HepG2 (cell line): ENCODE results near the gene MTPN. TPM values are rescaled to one million over a fixed set of nuclear protein-coding genes. Genes with fewer than 3 reads are reported as not detected.

Experiments used
- ATAC-seq: fragments of 200-7000 bp; cut with Tn5 transposase; 3 replicates; pipeline ENCODE4 v1.9.1; 2020; ENCODE audit warnings: mild to moderate bottlenecking, moderate library complexity
- BruUV-seq: library from RNA; stranded (reverse); fragments of 400-500 nt; replicated peaks from 2 replicates; lab custom pipeline; 2021; lab: Mats Ljungman, UMichigan
- CTCF ChIA-PET: fragments of 300-600 bp; formaldehyde crosslinking; extraction: SDS; loops from one replicate; lab custom pipeline; 2021; ENCODE audit warnings: low total read pairs, inconsistent platforms, low intra/inter-chr PET ratio; lab: Yijun Ruan, JAX
- POLR2A ChIA-PET: fragments of 350-600 bp; sonication (Branson Sonifier 250); formaldehyde crosslinking; loops from one replicate; lab custom pipeline; 2020; ENCODE audit warnings: antibody characterized with exemption, inconsistent platforms; lab: Yijun Ruan, JAX
- DNase-seq: peaks from one replicate; pipeline ENCODE4 v3.0.0-alpha.2; 2015; ENCODE audit warnings: low spot score
- FAIRE-seq: peaks from 3 replicates; lab custom pipeline; 2011; peaks lifted over from hg19 to GRCh38; lab: Jason Lieb, UNC
- H2AFZ ChIP-seq: one replicate; pipeline ENCODE4 v1.6.1; 2011; ENCODE audit warnings: low read length, inconsistent platforms
- H3K27ac ChIP-seq: fragments of 300-600 bp; 3 replicates; pipeline ENCODE4 v1.8.0; 2011; ENCODE audit warnings: mixed run types, mild to moderate bottlenecking, mixed read lengths, low read length, inconsistent platforms; ENCODE audit not compliant: insufficient read depth; ENCODE audit errors: extremely low read length
- H3K27me3 ChIP-seq, 2 experiments: fragments of 200-600 bp in 1 of 2; 2 replicates in 1 of 2; 3 replicates in 1 of 2; pipeline versions ENCODE4 v1.6.0 to v1.8.0; 2011; ENCODE audit warnings: low read length in 2 of 2, mild to moderate bottlenecking in 2 of 2, moderate library complexity in 2 of 2, inconsistent platforms in 1 of 2; ENCODE audit not compliant: insufficient read depth in 2 of 2, control insufficient read depth in 1 of 2
- H3K36me3 ChIP-seq, 2 experiments: fragments of 200-600 bp in 1 of 2; replicated peaks in 1 of 2; 2 replicates in 1 of 2; 3 replicates in 1 of 2; pipeline versions ENCODE4 v1.5.1 to v1.8.0; 2011; ENCODE audit warnings: low read length in 2 of 2, inconsistent platforms in 1 of 2; ENCODE audit not compliant: insufficient read depth in 2 of 2, control insufficient read depth in 1 of 2
- H3K4me1 ChIP-seq: 2 replicates; pipeline ENCODE4 v1.5.1; 2012; ENCODE audit warnings: low read length, inconsistent platforms; ENCODE audit not compliant: insufficient read depth
- H3K4me2 ChIP-seq: 2 replicates; pipeline ENCODE4 v1.6.0; 2011; ENCODE audit warnings: low read depth, low read length, inconsistent platforms
- H3K4me3 ChIP-seq, 3 experiments: fragments of 200-600 bp in 1 of 3; sonication (generic), shearing (Covaris generic) in 1 of 3; replicated peaks in 1 of 3; 2 replicates each; pipeline ENCODE4 v1.5.1; 2011 to 2016; ENCODE audit warnings: low read length in 3 of 3, inconsistent platforms in 2 of 3, low read depth in 2 of 3, mild to moderate bottlenecking in 2 of 3, control low read depth in 1 of 3, mixed read lengths in 1 of 3; ENCODE audit not compliant: insufficient read depth in 1 of 3
- H3K79me2 ChIP-seq: one replicate; pipeline ENCODE4 v1.6.1; 2011; ENCODE audit warnings: low read length, inconsistent platforms; ENCODE audit not compliant: insufficient read depth
- H3K9ac ChIP-seq: 2 replicates; pipeline ENCODE4 v1.6.0; 2011; ENCODE audit warnings: mild to moderate bottlenecking, low read depth, low read length, inconsistent platforms; ENCODE audit not compliant: insufficient read depth
- H3K9me3 ChIP-seq: 2 replicates; pipeline ENCODE4 v1.5.1; 2012; ENCODE audit warnings: mild to moderate bottlenecking, low read length
- H4K20me1 ChIP-seq: 2 replicates; pipeline ENCODE4 v1.6.0; 2011; ENCODE audit warnings: inconsistent platforms, mild to moderate bottlenecking, low read length, moderate library complexity; ENCODE audit not compliant: insufficient read depth
- MED1 ChIP-seq: sonication (generic); formaldehyde crosslinking; IDR thresholded peaks from 2 replicates; pipeline ENCODE4 v1.4.0; 2020; ENCODE audit warnings: missing genetic modification reagents
- POLR2AphosphoS5 ChIP-seq: IDR thresholded peaks from 2 replicates; pipeline ENCODE4 v1.6.1; 2012; ENCODE audit warnings: low read depth, low read length
- RAD21 ChIP-seq: fragments of 450-650 bp; formaldehyde crosslinking; IDR thresholded peaks from 2 replicates; pipeline ENCODE4 v1.5.0; 2020; ENCODE audit warnings: mild to moderate bottlenecking
- SNAPC2 ChIP-seq: sonication (generic); formaldehyde crosslinking; IDR thresholded peaks from 2 replicates; pipeline ENCODE4 v1.8.1; 2022; ENCODE audit warnings: mild to moderate bottlenecking, missing genetic modification reagents
- ZKSCAN5 ChIP-seq: sonication (generic); formaldehyde crosslinking; IDR thresholded peaks from 2 replicates; pipeline ENCODE4 v1.5.1; 2020; ENCODE audit warnings: mild to moderate bottlenecking, missing genetic modification reagents
- ZNF678 ChIP-seq: sonication (generic); formaldehyde crosslinking; IDR thresholded peaks from 2 replicates; pipeline ENCODE4 v1.4.0; 2020; ENCODE audit warnings: mild to moderate bottlenecking, missing genetic modification reagents
- ZNF891 ChIP-seq: sonication (generic); formaldehyde crosslinking; IDR thresholded peaks from 2 replicates; pipeline ENCODE4 v1.5.0; 2020; ENCODE audit warnings: mild to moderate bottlenecking, missing genetic modification reagents
- WGBS: methylation state at CpG from one replicate; pipeline ENCODE4 v1.1.6; 2017; ENCODE audit warnings: low lambda C conversion rate; 5-methylcytosine and 5-hydroxymethylcytosine counted together
- in situ Hi-C: cut with HindIII; loops from 2 replicates; pipeline ENCODE4 v1.10.0; 2017; ENCODE audit warnings: low pct_unique_long_range_greater_than_20kb; ENCODE audit not compliant: extremely low pct_ligation_motif_present
- intact Hi-C: fragments of 100-400 bp; cut with micrococcal nuclease; formaldehyde crosslinking; loops from one replicate; pipeline ENCODE4 v1.10.0; 2022; ENCODE audit not compliant: unreplicated experiment
- polyA plus RNA-seq, 8 experiments: library from polyadenylated mRNA; depleted of rRNA in 3 of 8; stranded (reverse) in 7 of 8; unstranded in 1 of 8; fragments of >200 nt; fragmentation: Illumina TruSeq in 4 of 8; extraction: Trizol in 4 of 8; gene quantifications; 2 replicates each; pipeline versions ENCODE4 v1.2.1 to v1.2.3, GENCODE V29; 2011 to 2016; ENCODE audit warnings: low read depth in 4 of 8, missing spikeins in 1 of 8, mixed read lengths in 1 of 8; ENCODE audit not compliant: insufficient read depth in 1 of 8
- total RNA-seq, 5 experiments: library from RNA; depleted of rRNA; stranded (reverse); fragments of >200 nt; fragmentation: Illumina TruSeq; extraction: Trizol; gene quantifications; 2 replicates each; pipeline ENCODE4 v1.2.3, GENCODE V29; 2016; ENCODE audit warnings: low read depth in 1 of 5
- TF ChIP-seq, protein P1 (sequence below): sonication (generic); formaldehyde crosslinking; IDR thresholded peaks from 2 replicates; pipeline ENCODE4 v1.8.1; 2022; ENCODE audit warnings: low read depth, mild to moderate bottlenecking, missing genetic modification reagents
- TF ChIP-seq, protein P2 (sequence below): sonication (generic); formaldehyde crosslinking; IDR thresholded peaks from 2 replicates; pipeline ENCODE4 v1.5.0; 2020; ENCODE audit warnings: missing genetic modification reagents, mild to moderate bottlenecking, borderline replicate concordance
- TF ChIP-seq, protein P3 (sequence below): sonication (generic); formaldehyde crosslinking; IDR thresholded peaks from 2 replicates; pipeline ENCODE4 v1.4.0; 2020; ENCODE audit warnings: low read depth, mild to moderate bottlenecking, missing genetic modification reagents
- TF ChIP-seq, protein P4 (sequence below): sonication (generic); formaldehyde crosslinking; IDR thresholded peaks from 2 replicates; pipeline ENCODE4 v1.5.1; 2020; ENCODE audit warnings: missing genetic modification reagents, mild to moderate bottlenecking, borderline replicate concordance

MTPN gene
- total and polyA plus RNA-seq, 2 of the 13 experiments (the other 11 are each of a cell fraction or from before 2014, with no cell fraction given) = 31.1 to 71.7 TPM

DNA sequence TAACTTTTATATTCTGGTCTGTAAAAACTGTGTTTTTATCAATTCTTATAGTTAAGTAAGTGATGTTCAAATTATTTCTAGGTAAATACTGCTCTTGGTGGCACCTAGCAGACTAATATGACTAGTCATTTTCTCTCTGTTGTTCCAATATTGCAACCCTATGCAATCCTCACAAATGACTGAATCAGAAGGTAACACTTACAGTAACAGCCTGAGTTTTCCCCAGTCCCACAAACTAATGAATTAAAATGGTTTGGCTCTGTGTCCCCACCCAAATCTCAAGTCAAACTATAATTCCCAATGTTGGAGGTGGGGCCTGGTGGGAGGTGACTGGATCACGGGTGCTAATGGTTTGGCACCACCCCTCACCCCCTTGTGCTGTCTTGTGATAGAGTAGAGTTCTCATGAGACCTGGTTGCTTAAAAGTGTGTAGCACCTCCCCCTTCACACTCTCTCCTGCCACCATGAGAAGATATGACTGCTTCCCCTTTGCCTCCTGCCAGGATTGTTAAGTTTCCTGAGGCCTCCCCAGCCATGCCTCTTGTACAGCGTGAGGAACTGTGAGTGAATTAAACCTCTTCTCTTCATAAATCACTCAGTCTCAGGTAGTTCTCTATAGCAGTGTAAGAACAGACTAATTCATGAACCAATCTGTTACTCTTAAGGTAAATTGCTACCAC, 43.5 kb downstream of the MTPN start:
- Histone ChIP-seq H3K4me1 (no peaks in the 10 kb centered on the region), H3K9me3 (no peaks in the 10 kb centered on the region), H3K27me3 (no peaks in the 10 kb centered on the region), H3K4me3 (no peak overlapping the region), H3K36me3 (peaks cover 1 to 14% of the 10 kb centered on the region in 2 experiments; a peak in 3 of 5 replicates), H3K9ac (no peak overlapping the region), H3K79me2 (peaks cover 7% of the 10 kb centered on the region), H3K4me2 (no peak overlapping the region), H4K20me1 (no peaks in the 10 kb centered on the region), H2AFZ (no peak overlapping the region), H3K27ac (no peak overlapping the region)
- ATAC-seq = no peak
- no peak for TF ChIP-seq SNAPC2 (CRISPR knock-in tag)
- TF ChIP-seq, protein P1, sequence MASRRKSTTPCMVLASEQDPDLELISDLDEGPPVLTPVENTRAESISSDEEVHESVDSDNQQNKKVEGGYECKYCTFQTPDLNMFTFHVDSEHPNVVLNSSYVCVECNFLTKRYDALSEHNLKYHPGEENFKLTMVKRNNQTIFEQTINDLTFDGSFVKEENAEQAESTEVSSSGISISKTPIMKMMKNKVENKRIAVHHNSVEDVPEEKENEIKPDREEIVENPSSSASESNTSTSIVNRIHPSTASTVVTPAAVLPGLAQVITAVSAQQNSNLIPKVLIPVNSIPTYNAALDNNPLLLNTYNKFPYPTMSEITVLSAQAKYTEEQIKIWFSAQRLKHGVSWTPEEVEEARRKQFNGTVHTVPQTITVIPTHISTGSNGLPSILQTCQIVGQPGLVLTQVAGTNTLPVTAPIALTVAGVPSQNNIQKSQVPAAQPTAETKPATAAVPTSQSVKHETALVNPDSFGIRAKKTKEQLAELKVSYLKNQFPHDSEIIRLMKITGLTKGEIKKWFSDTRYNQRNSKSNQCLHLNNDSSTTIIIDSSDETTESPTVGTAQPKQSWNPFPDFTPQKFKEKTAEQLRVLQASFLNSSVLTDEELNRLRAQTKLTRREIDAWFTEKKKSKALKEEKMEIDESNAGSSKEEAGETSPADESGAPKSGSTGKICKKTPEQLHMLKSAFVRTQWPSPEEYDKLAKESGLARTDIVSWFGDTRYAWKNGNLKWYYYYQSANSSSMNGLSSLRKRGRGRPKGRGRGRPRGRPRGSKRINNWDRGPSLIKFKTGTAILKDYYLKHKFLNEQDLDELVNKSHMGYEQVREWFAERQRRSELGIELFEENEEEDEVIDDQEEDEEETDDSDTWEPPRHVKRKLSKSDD (CRISPR knock-in tag) = no peak
- intact Hi-C loops (no loop called here), in situ Hi-C loops (no loop called here)
- FAIRE-seq = no peak
- ChIA-PET POLR2A (no interaction called here), CTCF (no interaction called here)
- no TSS peak for BruUV-seq
- 97% methylated on average over 2 of the region's 2 CpGs for WGBS
- DNase-seq = no peak

DNA sequence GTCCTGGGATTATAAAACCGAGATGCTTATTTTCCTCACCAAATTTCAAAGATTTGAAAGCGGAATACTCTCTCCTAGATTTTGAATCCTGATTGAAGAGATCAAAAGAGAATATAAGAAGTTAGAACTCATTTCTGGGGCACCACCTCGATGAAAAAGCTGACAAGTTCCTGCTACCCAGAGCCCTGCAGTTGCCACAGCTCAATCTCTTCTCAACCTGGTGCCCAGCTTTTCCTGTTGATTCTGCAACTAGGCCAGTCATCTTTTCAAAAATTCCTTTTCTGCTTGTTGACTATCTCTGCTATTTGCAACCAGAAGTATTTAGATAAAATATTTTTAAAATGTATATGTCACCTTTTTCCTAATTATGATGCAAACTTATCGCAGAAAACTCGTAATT, 45.0 kb downstream of the MTPN start:
- ChIA-PET CTCF (no interaction called here), POLR2A (no interaction called here)
- no peaks in the 10 kb centered on the region for H3K27me3 ChIP-seq
- intact Hi-C loops (no loop called here), in situ Hi-C loops (no loop called here)
- WGBS = 93% methylated on average over 5 of the region's 5 CpGs
- H3K27ac ChIP-seq = no peak overlapping the region
- H3K4me1 ChIP-seq = no peaks in the 10 kb centered on the region
- peaks cover 3 to 15% of the 10 kb centered on the region in 2 experiments; a peak in 3 of 5 replicates for H3K36me3 ChIP-seq
- peaks cover 4% of the 10 kb centered on the region for H3K79me2 ChIP-seq
- ATAC-seq (no peak), DNase-seq (no peak), FAIRE-seq (no peak)
- H2AFZ ChIP-seq = no peak overlapping the region
- no peaks in the 10 kb centered on the region for H4K20me1 ChIP-seq
- no TSS peak for BruUV-seq
- no peak overlapping the region for H3K9ac ChIP-seq
- no peak overlapping the region for H3K4me2 ChIP-seq
- no peaks in the 10 kb centered on the region for H3K9me3 ChIP-seq
- H3K4me3 ChIP-seq = no peak overlapping the region
- TF ChIP-seq, protein P2, sequence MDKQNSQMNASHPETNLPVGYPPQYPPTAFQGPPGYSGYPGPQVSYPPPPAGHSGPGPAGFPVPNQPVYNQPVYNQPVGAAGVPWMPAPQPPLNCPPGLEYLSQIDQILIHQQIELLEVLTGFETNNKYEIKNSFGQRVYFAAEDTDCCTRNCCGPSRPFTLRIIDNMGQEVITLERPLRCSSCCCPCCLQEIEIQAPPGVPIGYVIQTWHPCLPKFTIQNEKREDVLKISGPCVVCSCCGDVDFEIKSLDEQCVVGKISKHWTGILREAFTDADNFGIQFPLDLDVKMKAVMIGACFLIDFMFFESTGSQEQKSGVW (CRISPR knock-in tag) = no peak
- TF ChIP-seq ZNF678 (CRISPR knock-in tag) (no peak), ZNF891 (CRISPR knock-in tag) (no peak), POLR2AphosphoS5 (no peak), RAD21 (CRISPR knock-in tag) (no peak), MED1 (no peak), ZKSCAN5 (CRISPR knock-in tag) (no peak)
- TF ChIP-seq, protein P3, sequence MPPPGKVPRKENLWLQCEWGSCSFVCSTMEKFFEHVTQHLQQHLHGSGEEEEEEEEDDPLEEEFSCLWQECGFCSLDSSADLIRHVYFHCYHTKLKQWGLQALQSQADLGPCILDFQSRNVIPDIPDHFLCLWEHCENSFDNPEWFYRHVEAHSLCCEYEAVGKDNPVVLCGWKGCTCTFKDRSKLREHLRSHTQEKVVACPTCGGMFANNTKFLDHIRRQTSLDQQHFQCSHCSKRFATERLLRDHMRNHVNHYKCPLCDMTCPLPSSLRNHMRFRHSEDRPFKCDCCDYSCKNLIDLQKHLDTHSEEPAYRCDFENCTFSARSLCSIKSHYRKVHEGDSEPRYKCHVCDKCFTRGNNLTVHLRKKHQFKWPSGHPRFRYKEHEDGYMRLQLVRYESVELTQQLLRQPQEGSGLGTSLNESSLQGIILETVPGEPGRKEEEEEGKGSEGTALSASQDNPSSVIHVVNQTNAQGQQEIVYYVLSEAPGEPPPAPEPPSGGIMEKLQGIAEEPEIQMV = no peak
- TF ChIP-seq, protein P4, sequence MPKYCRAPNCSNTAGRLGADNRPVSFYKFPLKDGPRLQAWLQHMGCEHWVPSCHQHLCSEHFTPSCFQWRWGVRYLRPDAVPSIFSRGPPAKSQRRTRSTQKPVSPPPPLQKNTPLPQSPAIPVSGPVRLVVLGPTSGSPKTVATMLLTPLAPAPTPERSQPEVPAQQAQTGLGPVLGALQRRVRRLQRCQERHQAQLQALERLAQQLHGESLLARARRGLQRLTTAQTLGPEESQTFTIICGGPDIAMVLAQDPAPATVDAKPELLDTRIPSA = no peak
